ENCODE data around the gene EID2B.

Gene EID2B

GRCh38 chr19:39533003-39533512 is 406 bp upstream of the EID2B start:
- DNase-seq (ENCODE audit: extremely low read depth in 1 of 2, low read depth in 1 of 2): no peak

DNA sequence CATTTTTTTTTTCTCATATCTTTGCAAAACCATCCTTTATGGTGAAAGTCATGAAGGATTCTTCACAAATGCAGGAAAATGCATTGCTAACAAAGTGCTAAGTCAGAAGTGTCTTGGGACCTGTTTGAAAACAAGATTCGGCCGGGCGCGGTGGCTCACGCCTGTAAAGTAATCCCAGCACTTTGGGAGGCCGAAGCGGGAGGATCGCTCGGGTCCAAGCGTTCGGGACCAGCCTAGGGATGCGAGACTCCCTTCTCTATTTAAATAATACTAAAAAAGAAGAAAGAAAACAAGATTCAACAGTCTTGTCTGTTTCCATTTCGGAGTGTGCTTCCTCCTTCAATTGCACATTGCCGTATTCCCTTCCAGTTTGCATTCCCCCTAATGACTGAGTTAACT is 819 bp downstream of the EID2B start:
- DNase-seq (ENCODE audit: extremely low read depth in 1 of 2, low read depth in 1 of 2): no peak

- no peak for DNase-seq (ENCODE audit: extremely low read depth in 1 of 2, low read depth in 1 of 2)
Observed at GRCh38 chr19:39525205-39525604, 7.4 kb downstream of the EID2B start.

DNA sequence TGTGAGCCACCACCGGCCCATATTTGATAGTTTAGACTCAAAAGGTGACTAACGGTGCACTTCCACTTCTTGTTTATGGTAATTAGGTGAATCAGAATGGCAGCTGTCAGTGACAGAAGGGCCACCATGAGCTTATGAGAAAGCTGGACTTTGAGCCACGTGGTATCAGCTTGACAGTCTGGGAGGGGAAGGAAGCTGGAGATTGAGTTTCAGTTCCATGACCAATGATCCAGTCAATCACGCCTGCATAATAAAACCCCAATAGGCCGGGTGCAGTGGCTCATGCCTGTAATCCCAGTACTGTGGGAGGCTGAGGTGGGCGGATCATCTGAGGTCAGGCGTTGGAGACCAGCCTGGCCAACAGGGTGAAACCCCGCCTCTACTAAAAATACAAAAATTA is 8.2 kb downstream of the EID2B start:
- no peak for DNase-seq (ENCODE audit: extremely low read depth in 1 of 2, low read depth in 1 of 2)

DNA sequence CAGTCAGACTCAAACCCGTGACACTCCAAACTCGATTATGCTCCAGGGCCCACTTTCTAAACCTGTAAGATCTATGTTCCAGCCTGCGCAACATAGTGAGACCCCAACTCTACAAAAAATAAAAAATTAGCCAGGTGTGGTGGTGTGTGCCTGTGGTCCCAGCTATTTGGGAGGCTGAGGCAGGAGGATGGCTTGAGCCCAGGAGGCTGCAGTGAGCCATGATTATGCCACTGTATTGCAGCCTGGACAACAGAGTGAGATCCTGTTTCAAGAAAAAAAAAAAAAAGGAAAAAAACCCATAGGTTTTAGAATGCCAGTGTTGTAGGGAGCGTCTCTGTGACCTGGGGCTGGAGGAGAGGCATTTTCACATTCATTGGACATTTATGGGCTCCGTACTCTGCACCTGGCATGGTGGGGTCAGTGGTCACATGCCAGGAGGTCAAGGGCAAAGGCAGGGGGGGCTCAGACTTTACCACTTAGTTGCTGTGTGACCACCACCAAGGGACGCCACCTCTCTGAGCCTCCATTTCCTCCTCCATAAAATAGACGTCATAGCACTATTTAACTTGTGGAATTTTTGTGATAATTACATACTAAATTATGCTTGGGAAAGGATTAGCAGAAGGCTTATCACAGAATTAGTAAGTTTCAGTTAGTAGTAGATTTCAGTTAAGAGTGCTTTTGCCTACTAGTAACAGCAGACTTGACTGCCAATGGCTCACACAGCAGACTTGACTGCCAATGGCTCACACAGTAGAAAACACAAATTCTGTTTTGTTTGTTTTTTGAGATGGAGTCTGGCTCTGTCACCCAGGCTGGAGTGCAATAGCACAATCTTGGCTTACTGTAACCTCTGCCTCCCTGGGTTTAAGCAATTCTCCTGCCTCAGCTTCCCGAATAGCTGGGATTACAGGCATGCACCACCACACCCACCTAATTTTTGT is 11.8 kb downstream of the EID2B start:
- no peak for DNase-seq (ENCODE audit: extremely low read depth in 1 of 2, low read depth in 1 of 2)

DNA sequence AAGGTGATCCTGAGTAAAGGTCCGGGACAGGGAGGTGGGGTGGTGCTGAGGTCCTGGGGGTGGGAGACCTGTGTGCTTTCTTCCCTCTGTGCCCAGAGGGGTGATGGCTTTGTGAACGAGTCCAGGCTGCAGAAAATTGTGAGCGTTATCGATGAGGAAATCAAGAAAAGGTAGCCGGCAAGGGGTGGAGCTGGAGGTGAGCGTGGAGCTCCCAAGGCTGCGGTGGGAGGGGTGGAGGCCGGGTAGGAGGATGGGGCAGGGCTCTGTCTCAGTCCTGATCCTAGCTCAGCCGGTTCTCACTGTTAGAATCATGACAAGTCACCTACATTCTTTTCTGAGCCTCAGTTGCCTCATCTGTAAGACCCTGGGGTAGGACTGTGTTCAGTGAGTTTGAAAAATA is 13.7 kb downstream of the EID2B start:
- no peak for DNase-seq (ENCODE audit: extremely low read depth in 1 of 2, low read depth in 1 of 2)

- DNase-seq (ENCODE audit: extremely low read depth in 1 of 2, low read depth in 1 of 2): no peak
Observed at GRCh38 chr19:39518458-39518857, 14.2 kb downstream of the EID2B start.

DNA sequence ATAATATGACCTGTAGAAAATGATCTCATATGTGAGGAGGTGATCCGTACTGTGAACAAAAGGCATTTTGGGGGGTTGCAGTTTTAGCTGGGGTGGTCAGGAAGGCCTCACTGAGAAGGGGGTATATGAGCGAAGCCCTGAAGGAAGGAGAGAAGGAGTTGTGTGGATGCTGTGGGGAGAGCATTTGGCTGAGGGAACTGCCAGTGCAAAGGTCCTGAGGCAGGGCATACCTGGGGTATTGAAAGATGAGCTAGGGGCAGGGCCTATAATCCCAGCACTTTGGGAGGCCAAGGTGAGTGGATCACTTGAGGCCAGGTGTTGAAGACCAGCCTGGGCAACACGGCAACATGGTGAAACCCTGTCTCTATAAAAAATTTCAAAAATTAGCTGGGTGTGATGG is 15.2 kb downstream of the EID2B start:
- no peak for DNase-seq (ENCODE audit: extremely low read depth in 1 of 2, low read depth in 1 of 2)

- no peak for DNase-seq (ENCODE audit: extremely low read depth in 1 of 2, low read depth in 1 of 2)
Observed at GRCh38 chr19:39516270-39516669, 16.4 kb downstream of the EID2B start.

DNA sequence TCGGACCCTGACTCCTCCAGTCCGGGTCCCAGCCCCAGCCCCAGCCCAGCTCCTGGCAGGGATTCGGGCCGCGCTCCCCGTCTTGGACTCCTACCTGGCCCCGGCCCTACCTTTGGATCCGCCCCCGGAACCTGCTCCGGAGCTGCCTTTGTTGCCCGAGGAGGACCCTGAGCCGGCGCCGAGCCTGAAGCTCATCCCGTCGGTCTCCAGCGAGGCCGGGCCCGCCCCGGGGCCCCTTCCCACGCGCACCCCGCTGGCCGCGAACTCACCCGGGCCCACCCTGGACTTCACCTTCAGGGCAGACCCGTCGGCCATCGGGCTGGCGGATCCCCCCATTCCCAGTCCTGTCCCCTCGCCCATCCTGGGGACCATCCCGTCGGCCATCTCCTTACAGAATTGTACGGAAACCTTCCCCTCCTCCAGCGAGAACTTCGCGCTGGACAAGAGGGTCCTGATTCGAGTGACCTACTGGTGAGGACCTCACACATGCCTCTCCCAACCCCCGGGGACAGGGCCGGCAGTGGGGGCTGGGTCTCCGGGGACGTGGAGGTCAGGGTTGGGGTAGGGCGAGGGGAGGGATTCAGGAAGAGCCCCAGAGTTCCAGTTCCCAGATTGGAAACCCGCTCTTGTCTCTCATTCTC is 17.0 kb downstream of the EID2B start:
- DNase-seq (ENCODE audit: extremely low read depth in 1 of 2, low read depth in 1 of 2): no peak

DNA sequence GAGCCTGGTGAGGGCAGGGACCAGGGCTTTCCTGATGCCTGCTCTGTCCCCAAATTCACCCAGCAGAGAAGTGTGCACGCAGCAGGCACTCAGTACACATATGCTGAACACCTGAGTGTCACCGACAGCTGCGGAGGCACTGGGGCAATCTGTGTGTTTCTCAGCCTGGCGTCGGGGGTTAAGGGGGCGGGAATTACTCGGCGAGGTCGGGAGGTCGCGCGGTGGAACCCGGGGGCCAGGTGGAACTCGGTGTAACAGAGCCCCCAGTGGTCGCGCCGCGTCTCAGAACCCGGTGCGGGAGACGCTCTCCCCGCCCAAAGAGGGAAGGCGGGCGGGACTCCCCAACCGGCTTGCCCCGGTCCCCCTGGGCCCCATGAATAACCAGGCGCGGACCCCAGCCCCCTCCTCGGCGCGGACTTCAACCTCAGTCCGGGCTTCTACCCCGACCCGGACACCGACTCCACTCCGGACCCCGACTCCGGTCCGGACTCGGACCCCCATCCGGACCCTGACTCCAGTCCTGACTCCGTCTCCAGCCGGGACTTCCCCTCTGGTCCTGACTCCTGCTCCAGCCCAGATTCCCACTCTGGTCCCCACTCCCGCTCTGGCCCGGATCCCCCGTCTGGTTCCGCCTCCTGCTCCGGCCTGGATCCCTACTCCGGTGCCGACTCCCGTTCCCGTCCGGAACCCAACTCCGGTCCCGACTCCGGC is 17.7 kb downstream of the EID2B start, which contains the start of gene SELENOV:
TSS of gene SELENOV (plus strand) at position 300 of the 711 bp plus-strand sequence. CDS start at position 374, 74 bp downstream.
- DNase-seq (ENCODE audit: extremely low read depth in 1 of 2, low read depth in 1 of 2): no peak

DNA sequence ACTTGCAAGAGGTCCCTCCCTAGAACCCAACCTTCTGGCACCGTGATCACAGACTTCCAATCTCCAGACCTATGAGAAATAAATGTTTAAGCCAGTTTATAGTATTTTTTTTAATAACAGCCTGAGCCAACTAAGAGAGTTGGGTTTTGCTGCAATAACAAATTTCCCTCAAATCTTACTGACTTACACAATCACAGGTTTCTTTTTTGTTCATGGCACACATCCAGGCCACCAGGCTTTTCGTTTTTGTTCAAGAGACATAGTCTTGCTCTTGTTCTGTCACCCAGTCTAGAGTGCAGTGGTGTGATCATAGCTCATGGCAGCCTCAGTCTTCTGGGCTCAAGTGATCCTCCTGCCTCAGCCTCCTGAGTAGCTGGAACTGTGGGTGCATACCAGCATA is 19.7 kb downstream of the EID2B start:
- no peak for DNase-seq (ENCODE audit: extremely low read depth in 1 of 2, low read depth in 1 of 2)

- no peak for DNase-seq (ENCODE audit: extremely low read depth in 1 of 2, low read depth in 1 of 2)
Observed at GRCh38 chr19:39509233-39509632, 23.4 kb downstream of the EID2B start.

- no peak for DNase-seq (ENCODE audit: extremely low read depth in 1 of 2, low read depth in 1 of 2)
Observed at GRCh38 chr19:39508629-39509028, 24.0 kb downstream of the EID2B start.

DNA sequence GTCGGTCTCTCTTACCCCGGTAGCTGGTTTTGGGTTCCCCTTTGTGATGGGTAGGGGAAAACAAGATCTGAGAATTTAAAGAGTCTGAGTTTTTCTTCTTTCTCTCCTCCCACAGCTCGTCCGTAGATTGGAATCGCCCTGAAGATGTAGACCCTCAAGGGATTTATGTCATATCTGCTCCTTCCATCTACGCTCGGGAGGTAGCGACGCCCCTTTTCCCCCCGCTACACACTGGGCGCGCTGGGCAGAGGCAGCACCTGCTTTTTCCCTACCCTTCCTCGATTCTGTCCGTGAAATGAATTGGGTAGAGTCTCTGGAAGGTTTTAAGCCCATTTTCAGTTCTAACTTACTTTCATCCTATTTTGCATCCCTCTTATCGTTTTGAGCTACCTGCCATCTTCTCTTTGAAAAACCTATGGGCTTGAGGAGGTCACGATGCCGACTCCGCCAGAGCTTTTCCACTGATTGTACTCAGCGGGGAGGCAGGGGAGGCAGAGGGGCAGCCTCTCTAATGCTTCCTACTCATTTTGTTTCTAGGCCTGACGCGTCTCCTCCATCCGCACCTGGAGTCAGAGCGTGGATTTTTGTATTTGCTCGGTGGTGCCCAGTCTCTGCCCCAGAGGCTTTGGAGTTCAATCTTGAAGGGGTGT is 24.8 kb downstream of the EID2B start:
- DNase-seq (ENCODE audit: extremely low read depth in 1 of 2, low read depth in 1 of 2): no peak

DNA sequence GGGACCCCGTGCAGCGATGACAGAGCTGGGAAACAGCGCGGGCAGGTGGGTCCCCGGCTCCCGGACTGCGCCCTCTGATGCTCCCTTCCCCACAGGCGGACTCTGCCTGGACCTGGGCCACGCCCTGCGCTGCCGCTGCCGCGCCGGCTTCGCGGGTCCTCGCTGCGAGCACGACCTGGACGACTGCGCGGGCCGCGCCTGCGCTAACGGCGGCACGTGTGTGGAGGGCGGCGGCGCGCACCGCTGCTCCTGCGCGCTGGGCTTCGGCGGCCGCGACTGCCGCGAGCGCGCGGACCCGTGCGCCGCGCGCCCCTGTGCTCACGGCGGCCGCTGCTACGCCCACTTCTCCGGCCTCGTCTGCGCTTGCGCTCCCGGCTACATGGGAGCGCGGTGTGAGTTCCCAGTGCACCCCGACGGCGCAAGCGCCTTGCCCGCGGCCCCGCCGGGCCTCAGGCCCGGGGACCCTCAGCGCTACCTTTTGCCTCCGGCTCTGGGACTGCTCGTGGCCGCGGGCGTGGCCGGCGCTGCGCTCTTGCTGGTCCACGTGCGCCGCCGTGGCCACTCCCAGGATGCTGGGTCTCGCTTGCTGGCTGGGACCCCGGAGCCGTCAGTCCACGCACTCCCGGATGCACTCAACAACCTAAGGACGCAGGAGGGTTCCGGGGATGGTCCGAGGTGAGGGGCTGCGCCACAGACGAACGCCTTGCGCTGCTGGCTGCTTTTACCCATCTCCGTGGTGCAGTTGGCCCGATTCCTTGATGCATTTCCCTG is 25.5 kb downstream of the EID2B start:
- no peak for DNase-seq (ENCODE audit: extremely low read depth in 1 of 2, low read depth in 1 of 2)

- DNase-seq (ENCODE audit: extremely low read depth in 1 of 2, low read depth in 1 of 2): no peak
Observed at GRCh38 chr19:39506598-39506943, 26.1 kb downstream of the EID2B start.

DNA sequence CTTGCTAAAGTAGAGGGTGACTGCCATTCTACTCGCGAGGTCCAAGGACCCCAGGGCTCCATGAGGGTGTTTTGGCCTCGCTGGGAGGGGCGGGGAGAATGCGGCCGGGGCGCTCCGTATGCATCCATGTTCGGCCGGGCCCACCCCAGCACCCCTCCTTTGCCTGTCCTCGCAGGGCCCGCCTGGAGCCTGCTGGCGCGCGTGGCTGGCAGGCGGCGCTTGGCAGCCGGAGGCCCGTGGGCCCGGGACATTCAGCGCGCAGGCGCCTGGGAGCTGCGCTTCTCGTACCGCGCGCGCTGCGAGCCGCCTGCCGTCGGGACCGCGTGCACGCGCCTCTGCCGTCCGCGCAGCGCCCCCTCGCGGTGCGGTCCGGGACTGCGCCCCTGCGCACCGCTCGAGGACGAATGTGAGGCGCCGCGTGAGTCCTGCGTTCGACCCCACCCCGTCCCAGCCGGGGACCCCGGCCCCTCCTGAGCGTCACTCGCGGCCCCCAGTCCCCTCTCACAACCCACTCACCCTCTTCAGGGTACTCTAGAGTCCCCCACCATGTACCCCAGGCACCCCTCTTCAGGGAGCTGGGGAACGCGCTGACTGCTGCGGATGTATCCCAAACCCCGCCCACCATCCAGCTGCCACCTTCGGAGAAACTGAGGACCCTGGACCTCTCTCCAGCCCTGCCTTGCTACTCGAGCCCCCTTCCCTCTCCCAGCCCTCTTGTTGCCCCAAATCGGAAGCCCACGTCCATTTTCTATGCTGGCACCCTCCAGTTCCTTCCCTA is 29.8 kb downstream of the EID2B start:
- peak; percentile 22 to 61 for DNase-seq (ENCODE audit: extremely low read depth in 1 of 2, low read depth in 1 of 2)

DNA sequence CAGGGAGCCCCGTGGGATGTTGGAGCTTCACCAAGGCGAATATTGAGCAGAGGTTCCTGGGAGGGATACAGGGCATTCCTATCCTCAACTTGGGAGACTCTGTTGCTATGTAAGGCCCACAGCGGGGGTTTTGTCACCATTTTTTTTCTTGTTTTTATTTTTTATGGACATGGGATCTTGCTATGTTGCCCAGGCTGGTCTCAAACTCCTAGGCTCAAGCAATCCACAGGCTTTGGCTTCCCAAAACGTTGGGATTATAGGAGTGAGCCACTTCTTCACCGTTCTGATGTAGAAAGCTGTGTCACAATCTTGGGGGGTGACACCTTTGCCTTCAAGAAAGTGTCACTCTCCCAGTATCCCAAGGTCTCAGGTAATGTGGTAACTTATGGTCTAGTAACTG is 31.3 kb downstream of the EID2B start:
- DNase-seq (ENCODE audit: extremely low read depth in 1 of 2, low read depth in 1 of 2): no peak
